PC-9 (cell line): ENCODE measurements around the gene FAM47A.

ENCODE experiments used
- EZH2 ChIP-seq: fragments of 200-600 bp; sonication (generic); IDR thresholded peaks from 2 replicates; pipeline ENCODE4 v1.8.0; 2017; ENCODE audit warnings: antibody characterized with exemption, low read depth
- TF ChIP-seq, protein P1 (sequence below): fragments of 200-600 bp; sonication (generic); conservative IDR thresholded peaks from 2 replicates; pipeline ENCODE4 v1.6.1; 2017; ENCODE audit warnings: mixed run types, antibody characterized with exemption, mild to moderate bottlenecking, moderate library complexity

GRCh38 chrX:34130501-34130900 lies 1.6 kb downstream of the FAM47A start:
- TF ChIP-seq, protein P1, sequence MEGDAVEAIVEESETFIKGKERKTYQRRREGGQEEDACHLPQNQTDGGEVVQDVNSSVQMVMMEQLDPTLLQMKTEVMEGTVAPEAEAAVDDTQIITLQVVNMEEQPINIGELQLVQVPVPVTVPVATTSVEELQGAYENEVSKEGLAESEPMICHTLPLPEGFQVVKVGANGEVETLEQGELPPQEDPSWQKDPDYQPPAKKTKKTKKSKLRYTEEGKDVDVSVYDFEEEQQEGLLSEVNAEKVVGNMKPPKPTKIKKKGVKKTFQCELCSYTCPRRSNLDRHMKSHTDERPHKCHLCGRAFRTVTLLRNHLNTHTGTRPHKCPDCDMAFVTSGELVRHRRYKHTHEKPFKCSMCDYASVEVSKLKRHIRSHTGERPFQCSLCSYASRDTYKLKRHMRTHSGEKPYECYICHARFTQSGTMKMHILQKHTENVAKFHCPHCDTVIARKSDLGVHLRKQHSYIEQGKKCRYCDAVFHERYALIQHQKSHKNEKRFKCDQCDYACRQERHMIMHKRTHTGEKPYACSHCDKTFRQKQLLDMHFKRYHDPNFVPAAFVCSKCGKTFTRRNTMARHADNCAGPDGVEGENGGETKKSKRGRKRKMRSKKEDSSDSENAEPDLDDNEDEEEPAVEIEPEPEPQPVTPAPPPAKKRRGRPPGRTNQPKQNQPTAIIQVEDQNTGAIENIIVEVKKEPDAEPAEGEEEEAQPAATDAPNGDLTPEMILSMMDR: no peak
- TF ChIP-seq EZH2: no peak
